ENCODE measurements around the gene CTSZ.
A peak's percentile ranks its signal among the peaks of the same experiment; 100 is the strongest.
"Not testable (repeated sequence)": the region's sequence is repeated elsewhere in the genome, so short reads cannot be mapped to it uniquely, and the experiment has no call there.

Gene CTSZ

GRCh38 chr20:59006864-59007664 is at the start of gene CTSZ:
TSS of gene CTSZ (minus strand) at chr20:59007254. CDS start at chr20:59007128, 126 bp downstream.
- peak; percentile 66 for DNase-seq

- no peak for DNase-seq
These were observed 48.2 kb upstream of the CTSZ start for GRCh38 chr20:59055302-59055701.

GRCh38 chr20:59051666-59052185 is 44.7 kb upstream of the CTSZ start:
- no peak for DNase-seq

- DNase-seq, result no peak
These were observed 43.4 kb upstream of the CTSZ start for GRCh38 chr20:59050437-59050836.

GRCh38 chr20:59048681-59049030 is 41.6 kb upstream of the CTSZ start:
- no peak for DNase-seq

GRCh38 chr20:59047938-59048680 is 41.1 kb upstream of the CTSZ start:
- DNase-seq, result no peak

- no peak for DNase-seq
These were observed 39.8 kb upstream of the CTSZ start for GRCh38 chr20:59046862-59047261.

GRCh38 chr20:59044796-59045195 is 37.7 kb upstream of the CTSZ start:
- no peak for DNase-seq

- no peak for DNase-seq
These were observed 37.2 kb upstream of the CTSZ start for GRCh38 chr20:59044295-59044694.

GRCh38 chr20:59043698-59044097 is 36.6 kb upstream of the CTSZ start:
- no peak for DNase-seq

- peak; percentile 98 for DNase-seq
These were observed 36.0 kb upstream of the CTSZ start for GRCh38 chr20:59042796-59043631.

- DNase-seq, result no peak
These were observed 35.2 kb upstream of the CTSZ start, which contains the start of gene PRELID3B for GRCh38 chr20:59042151-59042795. TSS of gene PRELID3B (minus strand) at chr20:59042786. CDS start at chr20:59042730, 56 bp downstream.

- not testable (repeated sequence) for DNase-seq
These were observed 34.4 kb upstream of the CTSZ start for GRCh38 chr20:59041487-59041886.

- DNase-seq, result no peak
These were observed 33.6 kb upstream of the CTSZ start for GRCh38 chr20:59040667-59041066.

GRCh38 chr20:59039233-59039632 is 32.2 kb upstream of the CTSZ start:
- DNase-seq, result no peak

- DNase-seq, result no peak
These were observed 30.3 kb upstream of the CTSZ start for GRCh38 chr20:59037386-59037785.

GRCh38 chr20:59035381-59035780 is 28.3 kb upstream of the CTSZ start:
- no peak for DNase-seq

GRCh38 chr20:59033616-59034165 is 26.6 kb upstream of the CTSZ start:
- DNase-seq, result no peak

- DNase-seq, result no peak
These were observed 26.0 kb upstream of the CTSZ start for GRCh38 chr20:59033093-59033492.

- DNase-seq, result no peak
These were observed 25.6 kb upstream of the CTSZ start for GRCh38 chr20:59032713-59033059.

- DNase-seq, result peak; percentile 95
These were observed 25.1 kb upstream of the CTSZ start, which contains the start of gene ATP5F1E for GRCh38 chr20:59032023-59032712. TSS of gene ATP5F1E (minus strand) at chr20:59032335. CDS start at chr20:59032251, 84 bp downstream.

All from activated CD4-positive, CD25-positive, alpha-beta regulatory T cell treated with anti-CD3 and anti-CD28 coated beads, Interleukin-2, amount 50 U/mL, for 72 hours (primary cell).